NCI-H526 (cell line): Measurements from ENCODE around the gene TRIO.

Source experiments
- DNase-seq, 2 experiments: peaks; one replicate each; lab custom pipeline; 2025; lab: John Stamatoyannopoulos, UW

TRIO gene

DNA sequence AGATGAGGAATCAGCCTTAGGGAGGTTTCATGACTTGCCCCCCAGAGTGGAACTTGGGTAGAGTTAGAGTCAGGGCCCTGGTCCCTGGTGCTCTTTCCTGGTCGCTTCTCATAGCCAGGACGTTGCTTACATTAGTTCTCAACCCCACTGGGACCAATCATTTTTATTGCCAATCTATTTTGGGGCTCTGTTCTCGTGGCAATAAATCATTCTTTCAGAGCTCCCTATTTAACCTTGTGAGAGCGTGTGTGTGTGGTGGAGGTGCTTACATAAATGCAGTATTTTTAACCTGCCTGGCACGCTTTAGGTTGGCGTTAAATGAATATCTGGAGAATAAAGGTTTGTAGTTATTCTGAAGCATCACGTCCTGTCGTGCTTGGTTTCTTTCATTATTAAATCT, 4.1 kb downstream of the TRIO start:
- peak; percentile 30 to 65 for DNase-seq

DNA sequence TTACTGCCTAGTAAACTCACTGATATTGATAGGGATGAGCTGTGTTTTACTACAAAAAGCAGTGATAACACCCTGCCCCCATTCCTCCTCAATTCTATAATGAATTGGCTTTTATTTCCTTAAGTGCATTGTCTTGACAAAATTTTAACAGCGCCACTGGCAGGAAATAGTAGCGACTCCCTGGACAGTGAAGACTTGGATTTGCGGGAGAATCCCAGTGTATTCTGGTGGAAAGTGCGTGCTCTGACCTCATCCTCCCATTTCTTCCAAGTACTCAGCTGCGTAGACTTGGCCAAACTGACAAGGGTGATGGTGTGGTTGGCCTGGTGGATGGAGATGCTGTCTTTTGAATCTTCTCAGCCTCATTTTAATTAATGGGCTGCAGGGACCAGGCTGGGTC, 5.3 kb downstream of the TRIO start:
- DNase-seq, result no peak

DNA sequence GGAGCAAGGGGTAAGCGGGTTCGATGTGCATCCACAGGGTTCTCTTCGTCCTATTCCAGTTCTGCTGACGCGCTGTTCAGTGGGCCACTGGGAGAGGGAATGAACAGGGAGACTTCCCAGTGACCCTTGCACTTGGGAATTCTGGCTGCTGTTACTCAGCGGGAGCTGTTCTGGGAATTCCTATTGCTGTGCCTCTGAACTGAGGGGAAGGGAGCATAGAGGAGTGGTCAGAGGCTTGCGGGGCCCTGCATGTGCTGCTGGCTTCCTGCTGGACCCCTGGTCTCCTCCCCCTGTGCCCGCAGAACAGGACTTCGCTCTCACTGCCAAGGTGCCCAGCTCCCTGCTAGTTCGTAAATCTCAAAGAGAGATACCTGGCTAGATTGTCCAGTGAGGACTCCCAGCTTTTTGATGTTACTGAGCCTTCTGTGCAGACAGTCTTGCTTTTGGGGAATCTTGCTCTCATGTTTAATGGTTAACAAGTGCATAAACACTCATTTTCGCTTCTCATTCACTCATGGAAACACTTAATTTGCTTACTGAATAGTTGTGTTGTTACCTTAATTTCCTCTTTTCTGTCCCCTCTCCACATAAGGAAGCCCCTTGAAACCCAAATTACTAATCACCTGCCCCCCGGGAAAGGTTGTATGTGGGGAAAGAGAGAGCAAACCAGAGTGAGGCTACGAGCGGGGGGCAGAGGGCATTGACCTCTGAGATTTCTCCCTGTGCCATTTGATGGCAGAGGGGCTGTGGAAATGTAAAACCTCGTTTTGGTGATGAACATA, 5.9 kb downstream of the TRIO start:
- DNase-seq, result no peak

DNA sequence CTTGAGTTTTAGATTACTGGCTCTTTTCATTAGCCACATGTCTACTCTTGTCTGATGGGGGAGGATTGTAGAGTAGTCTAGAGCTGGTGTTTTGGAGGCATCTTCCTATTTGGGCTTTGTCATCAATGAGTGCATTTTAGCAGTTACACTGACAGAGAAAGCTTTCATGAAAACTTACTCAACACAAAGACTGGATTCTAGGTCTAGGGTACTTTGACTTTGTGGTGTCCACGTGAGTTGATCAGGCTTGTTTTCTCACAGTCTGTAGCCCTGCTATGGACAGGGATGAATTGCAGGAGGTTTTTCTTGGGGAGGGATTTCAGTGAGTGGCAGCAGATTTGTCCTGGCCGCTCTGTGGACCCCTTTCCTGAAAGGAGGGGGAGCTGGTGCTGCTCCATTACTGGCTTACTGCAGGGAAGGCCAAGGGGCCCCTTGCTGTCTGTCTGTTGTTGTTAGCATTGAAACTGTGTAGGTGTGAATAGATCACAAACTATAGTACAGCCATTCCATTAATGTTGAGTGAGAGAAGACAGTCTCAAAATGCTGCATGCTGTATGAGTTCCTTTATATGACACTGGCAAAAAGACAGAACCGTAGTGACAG, 6.6 kb downstream of the TRIO start:
- no peak for DNase-seq

DNA sequence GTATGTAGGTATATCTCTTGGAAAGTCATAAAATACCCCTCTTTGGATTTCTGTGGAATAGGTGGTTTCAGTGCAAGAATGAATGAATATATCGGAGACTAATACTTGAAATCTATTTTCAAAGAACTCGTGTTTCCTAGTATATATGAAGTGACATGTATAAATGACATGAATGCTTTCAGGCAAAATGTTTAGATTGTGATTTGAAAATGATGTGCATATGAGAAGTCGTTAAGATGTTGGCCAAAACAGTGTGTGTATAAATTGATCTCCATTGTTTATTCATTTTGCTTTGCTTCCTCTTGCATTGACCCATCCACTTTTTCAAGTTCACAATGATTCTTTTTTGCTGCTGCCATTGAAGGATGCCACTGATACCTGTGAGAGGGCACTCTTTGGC, 8.3 kb downstream of the TRIO start:
- peak in 1 of 2 experiments; percentile 33 for DNase-seq

DNA sequence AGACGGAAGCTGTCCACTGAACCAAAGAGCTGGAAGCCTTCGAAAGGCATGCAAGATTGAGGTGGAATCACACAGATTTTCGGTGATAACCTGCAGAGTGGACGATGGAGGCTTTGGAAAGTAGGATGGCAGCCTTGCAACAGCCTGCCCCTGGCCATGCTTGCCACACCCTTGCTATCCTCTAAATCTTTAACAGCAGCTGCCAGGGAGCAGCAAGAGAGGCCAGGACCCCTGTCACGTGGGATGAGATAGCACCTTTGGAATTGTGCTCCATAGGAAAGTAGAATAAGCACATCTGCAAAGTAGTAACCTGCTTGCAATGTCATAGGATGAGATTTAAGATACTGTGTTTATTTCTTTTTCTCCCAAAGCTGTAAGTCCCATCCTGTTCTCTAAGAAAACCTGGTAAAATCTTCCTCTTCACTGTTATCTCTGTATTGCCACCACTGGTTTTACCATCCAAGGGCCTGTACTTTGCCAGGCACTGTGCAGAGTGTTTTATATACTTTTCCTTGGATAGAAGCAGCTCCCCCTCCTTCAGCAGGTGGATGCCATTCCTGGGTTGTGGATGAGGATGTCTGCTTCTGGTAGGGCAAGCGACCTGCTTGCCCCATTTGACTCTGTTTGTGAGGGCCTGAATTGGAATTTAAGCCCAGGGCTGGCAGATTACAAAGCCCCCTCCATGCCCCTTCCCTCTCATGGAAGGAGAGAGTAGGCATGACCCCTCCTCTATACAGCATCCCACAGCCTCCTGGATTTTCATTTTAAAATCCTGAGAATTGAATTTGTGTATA, 10.1 kb downstream of the TRIO start:
- DNase-seq, result peak in 1 of 2 experiments; percentile 47

DNA sequence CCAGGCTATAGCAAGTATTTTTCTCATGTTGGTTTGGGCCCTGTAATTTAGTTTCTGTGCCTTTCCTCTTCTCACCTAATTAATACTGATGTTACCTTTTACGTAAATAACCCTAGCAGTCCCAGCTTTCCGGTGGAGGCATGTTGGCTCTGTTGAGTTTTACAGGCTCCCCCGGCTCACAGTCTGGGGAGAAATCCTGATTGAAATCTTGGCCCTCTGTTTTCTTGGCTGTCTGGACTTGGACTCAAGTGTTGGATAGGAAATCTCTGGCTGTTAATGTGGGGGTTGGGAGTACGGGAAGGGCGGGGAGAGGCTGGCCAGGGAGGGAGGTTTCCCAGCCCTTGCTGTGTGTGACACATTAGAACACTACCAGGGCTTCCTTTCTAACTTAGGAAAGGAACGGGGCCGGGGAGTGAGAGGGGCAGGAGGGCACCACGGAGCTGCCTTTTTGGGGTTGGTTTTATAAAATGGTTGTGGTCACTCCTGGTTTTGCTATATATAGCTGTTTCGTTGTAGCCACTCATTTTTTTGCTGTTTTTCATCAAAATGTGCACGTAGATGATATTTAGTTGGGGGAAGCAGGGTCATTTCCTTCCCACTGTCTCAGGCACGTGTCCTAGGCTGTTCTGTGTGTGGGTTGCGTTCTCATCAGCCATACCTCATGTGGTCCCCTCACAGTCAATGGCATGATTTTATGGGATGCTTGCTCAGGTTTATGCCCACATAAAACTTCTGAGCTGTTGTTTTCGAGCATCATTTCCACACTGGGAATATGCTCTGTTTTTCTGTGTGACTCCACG, 11.0 kb downstream of the TRIO start:
- DNase-seq, result peak in 1 of 2 experiments; percentile 39

DNA sequence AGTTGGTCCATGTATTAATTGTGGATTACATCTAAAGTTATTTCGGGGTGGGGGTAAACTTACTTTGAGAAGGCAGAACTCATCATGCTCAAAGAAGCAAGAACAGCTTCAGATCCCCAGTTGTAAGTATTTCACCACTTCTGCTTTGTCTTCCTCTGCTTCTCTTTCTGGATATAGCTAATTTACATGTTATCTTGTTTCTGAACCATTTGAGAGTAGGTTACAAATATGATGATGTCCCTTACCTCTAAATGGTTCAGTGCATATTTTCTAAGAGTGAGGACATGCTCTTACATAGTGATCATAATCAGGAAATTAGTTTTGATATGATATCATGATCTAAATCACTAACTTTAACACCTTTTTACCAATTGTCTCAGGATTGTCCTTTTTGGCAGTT, 11.9 kb downstream of the TRIO start:
- DNase-seq, result peak in 1 of 2 experiments; percentile 44

DNA sequence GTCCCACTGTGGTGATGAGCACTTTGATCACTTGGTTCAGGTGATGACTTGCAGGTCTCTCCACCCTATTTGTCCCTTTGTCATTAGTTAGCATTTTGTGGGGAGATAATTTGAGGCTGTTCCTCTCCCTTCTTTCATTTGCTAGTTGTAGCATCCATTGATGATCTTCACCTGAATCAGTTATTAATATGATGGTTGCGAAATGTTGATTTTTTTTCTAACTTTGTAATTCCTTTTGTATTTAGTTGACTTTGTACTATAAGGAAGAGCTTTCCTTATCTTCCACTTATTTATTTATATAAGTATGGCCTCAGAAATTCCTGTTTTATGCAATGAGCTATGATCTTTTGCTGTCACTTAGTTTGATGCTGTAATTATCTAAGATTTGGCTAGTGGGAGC, 12.6 kb downstream of the TRIO start:
- no peak for DNase-seq

DNA sequence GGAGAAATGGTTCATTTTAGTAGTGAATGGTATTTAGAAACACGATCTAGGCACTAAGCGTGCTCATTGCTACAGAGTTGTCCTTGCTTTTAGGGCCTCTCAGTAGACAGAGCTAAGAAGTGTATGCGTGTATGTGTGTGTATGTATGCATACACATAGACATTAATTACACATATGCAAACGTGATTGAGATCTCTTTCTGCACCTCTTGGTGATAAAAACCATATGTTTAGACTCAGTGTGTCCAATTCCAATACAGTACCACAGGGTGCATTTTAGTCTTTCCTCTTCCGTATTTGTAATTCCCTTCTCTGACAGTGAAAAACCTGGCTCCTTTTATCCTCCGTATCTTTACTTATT, 13.1 kb downstream of the TRIO start:
- no peak for DNase-seq

DNA sequence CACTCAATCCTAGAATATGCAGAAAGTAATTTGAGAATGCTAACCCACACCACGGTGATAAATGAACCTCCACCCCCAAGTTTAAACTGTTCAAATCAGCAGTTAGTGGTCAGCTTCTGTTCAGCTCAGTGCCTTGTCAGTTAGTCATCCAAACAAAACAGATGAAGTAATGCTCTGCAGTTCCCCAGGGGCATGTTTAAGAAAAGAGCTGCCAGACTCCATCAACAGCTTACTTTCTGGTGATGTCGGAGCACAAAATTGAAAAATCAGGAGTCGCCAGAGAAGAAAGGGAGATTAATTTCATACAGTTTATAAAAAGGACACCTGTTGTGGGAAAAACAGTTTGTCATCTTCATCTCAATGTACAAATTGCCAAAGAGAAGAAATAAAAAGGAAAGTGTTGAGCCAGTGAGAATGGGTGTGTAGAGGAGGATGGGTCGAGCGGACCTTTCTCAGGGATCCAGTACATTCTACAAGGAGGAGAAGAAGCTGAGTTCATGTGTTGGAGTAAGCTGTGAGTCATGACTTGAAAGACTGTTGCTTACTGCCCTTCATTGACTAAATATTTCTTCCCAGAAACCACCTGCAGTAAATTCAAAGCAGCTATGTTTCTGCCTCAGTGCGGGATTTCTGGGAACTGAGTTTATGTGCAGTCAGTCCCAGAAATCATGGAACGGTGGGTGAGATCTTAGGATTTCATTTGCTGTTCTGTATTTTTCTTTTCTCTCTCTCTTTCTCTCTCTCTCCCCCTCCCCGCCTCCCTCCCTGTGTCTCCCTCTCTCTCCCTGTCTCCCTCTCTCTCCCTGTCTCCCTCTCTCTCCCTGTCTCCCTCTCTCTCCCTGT, 13.7 kb downstream of the TRIO start:
- peak; percentile 85 to 87 for DNase-seq

DNA sequence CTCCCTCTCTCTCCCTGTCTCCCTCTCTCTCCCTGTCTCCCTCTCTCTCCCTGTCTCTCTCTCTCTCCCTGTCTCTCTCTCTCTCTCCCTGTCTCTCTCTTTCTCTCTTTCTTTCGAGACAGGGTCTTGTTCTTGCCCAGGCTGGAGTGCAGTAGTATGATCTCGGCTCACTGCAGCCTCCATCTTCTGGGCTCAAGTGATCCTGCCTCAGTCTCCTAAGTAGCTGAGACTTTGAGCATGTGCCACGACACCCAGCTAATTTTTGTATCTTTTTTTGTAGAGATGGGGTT, 14.3 kb downstream of the TRIO start:
- no peak for DNase-seq

DNA sequence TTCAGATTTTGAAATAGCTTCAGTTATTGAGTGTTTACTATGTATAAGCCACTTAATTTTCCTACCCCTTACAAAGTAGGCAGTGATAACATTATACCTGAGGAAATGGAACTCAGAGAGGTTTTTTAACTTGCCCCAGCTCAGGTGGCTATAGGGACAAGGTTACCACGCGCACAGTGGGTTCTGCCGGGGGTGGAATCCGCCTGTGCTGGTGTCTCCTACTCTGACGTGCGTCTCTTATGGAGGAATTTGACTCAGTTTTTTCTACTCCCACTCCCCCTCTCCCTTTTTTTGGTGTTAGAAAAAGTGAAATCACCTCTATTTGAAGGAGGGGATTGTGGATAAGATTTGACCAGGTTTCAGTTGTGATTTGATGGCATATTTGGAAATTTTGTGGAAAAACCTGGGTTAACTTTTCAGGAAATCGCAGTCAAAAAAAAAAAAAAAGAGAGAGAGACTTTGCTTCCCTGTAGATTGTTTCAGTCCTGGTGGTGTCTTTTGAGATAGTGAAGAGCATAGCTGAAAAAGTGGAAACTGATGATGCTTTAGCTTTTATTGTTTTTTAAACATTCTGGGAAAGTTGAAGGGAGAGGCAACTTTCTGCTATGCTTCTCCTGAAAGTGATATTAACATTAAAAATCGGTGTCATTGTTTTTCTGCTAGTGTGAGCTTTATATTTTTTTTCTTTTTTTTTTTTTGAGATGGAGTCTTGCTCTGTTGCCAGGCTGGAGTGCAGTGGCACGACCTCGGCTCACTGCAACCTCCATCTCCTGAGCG, 15.9 kb downstream of the TRIO start:
- peak in 1 of 2 experiments; percentile 33 for DNase-seq

DNA sequence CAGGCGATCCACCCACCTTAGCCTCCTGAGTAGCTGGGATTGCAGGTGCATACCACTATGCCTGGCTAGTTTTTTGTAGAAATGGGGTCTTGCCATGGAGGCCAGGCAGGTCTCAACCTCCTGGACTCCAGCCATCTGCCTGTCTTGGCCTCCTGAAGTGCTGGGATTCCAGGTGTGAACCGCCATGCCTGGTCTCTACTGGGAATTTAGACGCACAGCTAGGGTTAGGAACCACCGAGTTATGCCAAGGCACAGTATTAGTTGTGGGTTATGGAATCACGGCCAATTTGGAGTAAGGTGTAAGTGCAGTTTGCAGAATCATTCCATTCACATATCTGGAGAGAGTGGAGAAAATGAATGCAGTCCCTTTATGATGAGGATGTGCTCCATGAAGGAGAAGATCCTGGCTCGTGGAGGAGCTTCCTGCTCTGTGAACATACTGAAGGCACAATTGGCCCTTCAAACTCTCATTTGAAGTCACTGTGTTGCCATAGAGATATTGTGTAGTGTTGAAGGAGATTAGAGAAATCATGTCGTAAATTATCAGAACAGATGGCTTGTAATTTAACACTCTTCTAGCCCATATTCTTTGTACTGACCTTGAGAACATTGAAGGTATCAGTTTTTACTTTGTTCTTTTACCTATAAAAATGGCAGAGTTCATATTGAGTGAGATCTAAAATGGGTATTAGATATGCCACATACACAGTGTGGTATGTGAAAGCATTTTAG, 18.8 kb downstream of the TRIO start:
- peak; percentile 32 to 51 for DNase-seq

DNA sequence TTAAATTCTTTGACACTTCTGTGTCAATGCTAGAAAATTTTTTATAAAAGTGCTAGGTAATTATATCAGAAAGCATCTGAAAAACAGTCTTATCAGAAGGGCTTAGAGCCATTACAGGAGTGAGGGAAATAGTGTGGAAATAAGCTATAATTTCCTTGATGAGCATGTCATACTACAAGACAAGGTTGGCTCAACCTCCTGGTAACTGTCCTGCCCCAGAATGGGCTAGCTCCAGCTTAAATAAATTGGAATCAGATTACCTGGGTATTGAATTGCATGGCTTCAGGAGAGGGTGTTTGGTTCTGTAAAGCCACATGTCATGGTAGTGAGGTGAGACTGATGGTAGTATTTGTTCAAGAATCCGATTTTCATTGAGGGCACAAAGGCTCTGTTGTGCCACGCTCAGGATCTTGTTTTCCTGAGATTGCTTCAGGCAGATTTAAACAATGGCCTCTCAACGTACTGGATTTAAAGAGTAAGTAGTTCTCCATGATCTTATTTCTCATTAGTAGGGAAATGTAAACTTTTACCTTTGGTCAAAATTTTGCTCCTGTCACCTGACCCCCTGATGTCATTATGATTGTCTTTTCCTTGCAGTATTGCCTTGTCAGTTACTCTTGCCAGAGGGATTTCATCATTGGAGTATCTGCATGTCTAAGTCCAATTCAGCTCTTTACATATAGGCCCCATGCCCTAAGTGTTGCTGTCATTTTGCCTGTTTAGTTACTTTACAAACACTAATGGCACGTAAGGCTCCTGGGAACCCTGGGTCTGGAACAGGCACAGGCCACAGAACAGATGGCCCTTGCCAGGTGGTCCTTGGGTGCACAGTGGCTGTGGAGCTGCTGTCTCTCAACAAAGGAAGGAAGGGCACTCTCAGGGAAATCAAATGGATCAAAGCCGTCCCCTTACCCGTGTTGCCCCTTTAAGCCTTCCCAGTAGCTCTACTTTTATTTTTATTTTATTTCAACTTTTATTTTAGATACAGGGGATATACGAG, 21.3 kb downstream of the TRIO start:
- no peak for DNase-seq

DNA sequence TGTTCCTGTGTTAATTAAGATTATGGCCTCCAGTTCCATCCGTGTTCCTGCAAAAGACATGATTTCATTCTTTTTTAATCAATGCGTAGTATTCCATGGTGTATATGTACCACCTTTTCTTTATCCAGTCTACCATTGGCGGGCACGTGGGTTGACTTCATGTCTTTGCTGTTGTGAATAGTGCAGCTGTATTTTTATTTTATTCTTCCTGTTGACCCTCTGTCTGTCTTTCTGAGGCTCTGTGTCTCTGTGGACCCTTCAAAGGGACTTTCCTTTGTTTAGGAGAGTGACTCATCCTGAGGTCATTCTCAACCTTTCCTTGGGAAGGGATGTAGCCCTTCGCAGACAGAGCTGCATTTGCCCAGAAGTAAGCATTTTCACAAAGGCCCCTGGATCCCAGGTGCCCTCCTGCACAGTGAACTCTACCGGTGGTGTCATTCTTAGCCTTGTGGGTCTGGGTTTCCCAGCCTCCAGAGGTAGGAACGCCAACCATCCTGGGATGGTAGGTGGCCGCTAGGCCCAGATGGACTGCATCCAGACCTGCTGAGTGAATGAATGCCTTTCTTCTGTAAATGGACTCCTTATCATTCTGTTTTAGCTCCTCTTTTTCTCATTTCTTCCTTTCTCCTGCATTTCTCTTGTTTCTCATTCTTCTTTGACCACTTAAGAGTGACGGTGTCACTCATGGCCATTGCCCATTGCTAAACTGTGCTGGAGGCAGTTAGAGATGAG, 22.4 kb downstream of the TRIO start:
- DNase-seq, result no peak

DNA sequence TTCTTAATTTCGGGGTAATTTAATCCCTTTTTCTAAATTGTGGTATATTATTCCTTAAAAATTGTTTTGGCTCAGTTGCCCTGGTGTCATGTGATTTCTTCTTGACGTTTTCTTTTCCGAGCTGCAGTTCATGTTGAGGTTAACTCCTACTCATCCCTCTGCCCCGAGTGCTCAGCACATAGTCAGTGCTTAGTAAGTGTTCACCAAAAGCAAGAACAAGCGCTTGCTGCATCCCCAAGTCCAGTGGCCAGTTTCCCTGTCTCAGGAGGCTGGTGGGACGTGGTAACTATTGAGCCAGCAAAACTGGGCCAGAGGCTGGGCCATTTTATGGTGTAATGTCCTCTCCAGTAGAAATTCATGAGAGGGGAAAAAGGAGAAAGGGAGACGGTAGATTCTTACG, 23.3 kb downstream of the TRIO start:
- no peak for DNase-seq

DNA sequence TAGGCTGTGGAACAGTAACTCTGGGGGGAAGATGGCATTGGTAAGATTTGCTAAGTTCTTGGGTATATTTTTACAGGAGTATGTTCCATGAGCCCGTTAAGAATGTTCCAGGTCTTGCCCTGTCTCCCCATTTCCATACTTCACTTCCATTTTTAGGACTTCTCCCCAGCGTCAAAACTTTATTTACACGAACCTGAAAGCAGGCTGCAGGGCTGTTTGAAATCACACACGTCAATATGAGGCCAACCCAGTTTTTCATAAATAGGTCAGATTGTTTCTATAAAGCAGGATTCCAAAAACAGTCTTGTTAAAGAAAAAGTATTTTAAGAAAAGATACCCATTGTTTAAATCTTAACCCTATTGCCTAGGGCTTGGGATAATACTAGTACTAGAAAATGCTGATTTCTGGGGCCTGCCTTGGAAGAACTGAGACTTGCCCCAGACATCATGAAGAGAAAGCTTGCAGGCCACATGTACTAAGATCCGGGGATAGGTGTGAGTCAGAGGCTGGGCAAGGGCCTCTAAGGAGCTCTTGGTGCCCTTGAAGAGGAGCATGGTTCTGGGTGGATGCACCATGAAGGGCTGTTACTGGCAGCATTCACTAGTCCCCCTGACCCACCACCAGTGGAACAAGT, 24.2 kb downstream of the TRIO start:
- no peak for DNase-seq
